NCI-H128 (cell line): ENCODE results near the gene CDK19.
A peak's percentile ranks its signal among the peaks of the same experiment; 100 is the strongest.
"Not testable (repeated sequence)": the region's sequence is repeated elsewhere in the genome, so short reads cannot be mapped to it uniquely, and the experiment has no call there.

ENCODE experiments used
- DNase-seq: peaks from one replicate; lab custom pipeline; 2025; ENCODE audit not compliant: unreplicated experiment; lab: John Stamatoyannopoulos, UW

Gene CDK19

GRCh38 chr6:110815411-110816409, at the start of gene CDK19:
CDK19 (minus strand) TSS chr6:110815469; CDS start chr6:110815136, 333 bp downstream.
- DNase-seq, result peak; percentile 98

- no peak for DNase-seq
Measured at GRCh38 chr6:110864824-110865223, 49.6 kb upstream of the CDK19 start.

GRCh38 chr6:110859335-110859792, 44.1 kb upstream of the CDK19 start:
- DNase-seq, result no peak

GRCh38 chr6:110858562-110859214, 43.4 kb upstream of the CDK19 start:
- no peak for DNase-seq

- DNase-seq, result no peak
Measured at GRCh38 chr6:110858016-110858415, 42.7 kb upstream of the CDK19 start.

GRCh38 chr6:110856296-110856695, 41.0 kb upstream of the CDK19 start:
- DNase-seq, result no peak

GRCh38 chr6:110853754-110854477, 38.6 kb upstream of the CDK19 start:
- DNase-seq, result no peak

- no peak for DNase-seq
Measured at GRCh38 chr6:110852773-110853172, 37.5 kb upstream of the CDK19 start.

- no peak for DNase-seq
Measured at GRCh38 chr6:110849781-110850180, 34.5 kb upstream of the CDK19 start.

GRCh38 chr6:110841266-110841665, 26.0 kb upstream of the CDK19 start:
- no peak for DNase-seq

- not testable (repeated sequence) for DNase-seq
Measured at GRCh38 chr6:110835751-110836150, 20.5 kb upstream of the CDK19 start.

GRCh38 chr6:110833831-110834230, 18.6 kb upstream of the CDK19 start:
- DNase-seq, result no peak

GRCh38 chr6:110831405-110831804, 16.1 kb upstream of the CDK19 start:
- no peak for DNase-seq

GRCh38 chr6:110828396-110828795, 13.1 kb upstream of the CDK19 start:
- no peak for DNase-seq

- no peak for DNase-seq
Measured at GRCh38 chr6:110826236-110827129, 11.2 kb upstream of the CDK19 start.

- DNase-seq, result no peak
Measured at GRCh38 chr6:110823146-110823545, 7.9 kb upstream of the CDK19 start.

GRCh38 chr6:110822249-110822648, 7.0 kb upstream of the CDK19 start:
- DNase-seq, result no peak

- DNase-seq, result no peak
Measured at GRCh38 chr6:110816677-110817076, 1.4 kb upstream of the CDK19 start.

GRCh38 chr6:110815015-110815410, 256 bp downstream of the CDK19 start:
- DNase-seq, result no peak
